ENCODE results near the gene BEX4.
"Not testable (repeated sequence)": the region's sequence is repeated elsewhere in the genome, so short reads cannot be mapped to it uniquely, and the experiment has no call there.

BEX4 gene

DNA sequence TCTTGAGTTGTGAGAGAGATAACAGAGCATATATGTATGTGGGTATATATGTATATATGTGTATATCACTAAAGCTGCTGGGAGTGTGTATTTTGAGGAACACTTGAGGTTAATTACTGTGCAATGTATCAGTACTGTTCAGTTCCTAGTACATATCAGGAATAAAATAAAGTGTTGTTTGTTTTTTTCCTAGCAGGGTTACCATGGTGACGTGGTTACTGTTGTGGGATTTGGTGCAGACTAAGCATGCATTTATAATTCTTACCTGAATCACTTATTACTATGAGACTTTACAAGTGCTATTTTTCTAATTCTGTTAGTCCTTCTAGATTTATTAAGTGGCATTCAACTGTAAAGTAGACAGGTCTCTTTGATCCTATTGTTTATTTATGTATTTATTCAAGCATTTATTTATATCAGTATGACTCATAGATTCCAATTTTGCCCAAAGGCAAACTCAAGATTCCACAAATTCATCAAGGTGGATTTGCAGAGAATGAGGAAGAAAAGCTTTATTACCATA lies 26.9 kb upstream of the BEX4 start:
- DNase-seq (ENCODE audit: low read depth in 2 of 2): no peak
- TF ChIP-seq CTCF (IDR thresholded peaks at IDR 0.05; ENCODE audit: low read depth, low read length): no peak

DNA sequence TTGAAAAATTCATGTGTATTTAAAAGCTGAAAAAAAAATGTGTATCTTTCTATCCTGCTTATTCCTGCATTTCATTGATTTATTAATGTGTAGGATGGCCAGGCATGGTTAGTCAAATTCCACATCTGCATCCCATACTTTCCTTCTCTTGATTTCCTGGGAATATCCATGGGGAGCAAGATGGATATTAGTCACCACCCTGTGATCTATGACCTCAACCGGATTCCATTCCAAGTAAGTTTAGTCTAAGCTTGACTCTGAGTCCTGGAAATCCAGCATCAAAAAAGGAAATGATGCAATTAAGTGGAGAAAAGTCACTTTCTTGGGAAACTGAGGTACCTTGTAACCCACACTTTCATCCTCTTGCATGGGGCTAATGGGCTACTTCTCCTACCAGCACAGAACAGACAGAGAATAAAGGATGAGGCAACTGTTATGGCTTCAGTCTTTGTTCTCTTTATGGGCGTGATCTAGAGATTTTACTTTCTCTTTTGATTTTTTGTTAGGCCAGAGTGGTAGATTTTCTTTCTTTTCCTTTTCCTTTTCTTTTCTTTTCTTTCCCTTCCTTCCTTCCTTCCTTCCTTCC lies 17.1 kb upstream of the BEX4 start:
- peak; percentile 18 to 28 for DNase-seq (ENCODE audit: low read depth in 2 of 2)
- no peak for TF ChIP-seq CTCF (IDR thresholded peaks at IDR 0.05; ENCODE audit: low read depth, low read length)
- H3K4me3 ChIP-seq (replicated peaks in 1 of 2; ENCODE audit: low read depth in 2 of 2, low read length in 2 of 2): no peak overlapping the region

More for the DNA sequence above, 26.9 kb upstream of the BEX4 start:
- no peak overlapping the region for H3K4me3 ChIP-seq (replicated peaks in 1 of 2; ENCODE audit: low read depth in 2 of 2, low read length in 2 of 2)

DNA sequence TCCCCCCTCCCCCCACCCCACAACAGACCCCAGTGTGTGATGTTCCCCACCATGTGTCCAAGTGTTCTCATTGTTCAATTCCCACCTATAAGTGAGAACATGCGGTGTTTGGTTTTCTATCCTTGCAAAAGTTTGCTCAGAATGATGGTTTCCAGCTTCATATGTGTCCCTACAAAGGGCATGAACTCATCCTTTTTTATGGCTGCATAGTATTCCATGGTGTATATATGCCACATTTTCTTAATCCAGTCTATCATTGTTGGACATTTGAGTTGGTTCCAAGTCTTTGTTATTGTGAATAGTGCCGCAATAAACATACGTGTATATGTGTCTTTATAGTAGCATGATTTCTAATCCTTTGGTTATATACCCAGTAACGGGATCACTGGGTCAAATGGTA lies 16.2 kb upstream of the BEX4 start:
- H3K4me3 ChIP-seq (replicated peaks in 1 of 2; ENCODE audit: low read depth in 2 of 2, low read length in 2 of 2); DNase-seq (ENCODE audit: low read depth in 2 of 2): not testable (repeated sequence)

- no peak for DNase-seq (ENCODE audit: low read depth in 2 of 2)
- TF ChIP-seq CTCF (IDR thresholded peaks at IDR 0.05; ENCODE audit: low read depth, low read length): no peak
- H3K4me3 ChIP-seq (replicated peaks in 1 of 2; ENCODE audit: low read depth in 2 of 2, low read length in 2 of 2): no peak overlapping the region
Observed at GRCh38 chrX:103201041-103201440, 13.9 kb upstream of the BEX4 start.

DNA sequence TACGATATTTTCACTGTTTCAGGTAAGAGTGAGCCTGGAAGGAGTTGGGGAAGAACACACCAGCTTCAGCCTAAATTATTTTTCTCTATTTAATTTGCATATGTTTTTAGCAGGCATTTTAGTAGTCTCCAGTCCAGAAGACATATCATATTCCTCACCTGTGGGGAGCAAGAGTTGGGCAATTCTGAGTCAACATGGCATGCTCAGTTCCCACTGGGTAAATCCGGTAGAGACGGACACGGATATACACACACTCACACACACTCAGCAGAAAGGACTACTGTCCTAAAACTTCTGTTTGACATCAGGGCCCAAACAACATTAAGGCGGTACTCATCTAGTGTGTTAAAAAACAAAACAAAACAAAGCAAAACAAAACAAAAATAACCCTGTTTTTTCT lies 4.9 kb upstream of the BEX4 start:
- no peak for DNase-seq (ENCODE audit: low read depth in 2 of 2)
- no peak for TF ChIP-seq CTCF (IDR thresholded peaks at IDR 0.05; ENCODE audit: low read depth, low read length)
- H3K4me3 ChIP-seq (replicated peaks in 1 of 2; ENCODE audit: low read depth in 2 of 2, low read length in 2 of 2): no peak overlapping the region

- peak; percentile 59 to 60 for DNase-seq (ENCODE audit: low read depth in 2 of 2)
- peak; percentile 42 for TF ChIP-seq CTCF (IDR thresholded peaks at IDR 0.05; ENCODE audit: low read depth, low read length)
Observed at GRCh38 chrX:103211012-103211715, 3.7 kb upstream of the BEX4 start.

GRCh38 chrX:103212749-103213457 lies 2.0 kb upstream of the BEX4 start:
- H3K4me3 ChIP-seq (replicated peaks in 1 of 2; ENCODE audit: low read depth in 2 of 2, low read length in 2 of 2): no peak overlapping the region
- no peak for TF ChIP-seq CTCF (IDR thresholded peaks at IDR 0.05; ENCODE audit: low read depth, low read length)
- no peak for DNase-seq (ENCODE audit: low read depth in 2 of 2)

More at GRCh38 chrX:103211012-103211715, 3.7 kb upstream of the BEX4 start:
- H3K4me3 ChIP-seq (replicated peaks in 1 of 2; ENCODE audit: low read depth in 2 of 2, low read length in 2 of 2): no peak overlapping the region
